NCI-H146 (cell line): ENCODE measurements around the gene RESP18.
"Not testable (repeated sequence)": the region's sequence is repeated elsewhere in the genome, so short reads cannot be mapped to it uniquely, and the experiment has no call there.

Experiments used
- DNase-seq: peaks from one replicate; lab custom pipeline; 2025; lab: John Stamatoyannopoulos, UW

The RESP18 gene

GRCh38 chr2:219291910-219292490 is 40.5 kb downstream of the RESP18 start:
- no peak for DNase-seq

- DNase-seq = no peak
Measured at GRCh38 chr2:219291394-219291793, 41.1 kb downstream of the RESP18 start.

GRCh38 chr2:219290381-219291171 is 42.0 kb downstream of the RESP18 start:
- no peak for DNase-seq

- DNase-seq = no peak
Measured at GRCh38 chr2:219289537-219290361, 42.8 kb downstream of the RESP18 start.

- DNase-seq = no peak
Measured at GRCh38 chr2:219289195-219289536, 43.4 kb downstream of the RESP18 start.

GRCh38 chr2:219287580-219288265 is 44.8 kb downstream of the RESP18 start:
- DNase-seq = no peak

- DNase-seq = not testable (repeated sequence)
Measured at GRCh38 chr2:219287116-219287440, 45.5 kb downstream of the RESP18 start.

- no peak for DNase-seq
Measured at GRCh38 chr2:219286436-219287115, 46.0 kb downstream of the RESP18 start.

GRCh38 chr2:219285894-219286425 is 46.6 kb downstream of the RESP18 start:
- no peak for DNase-seq

GRCh38 chr2:219285373-219285735 is 47.2 kb downstream of the RESP18 start:
- DNase-seq = no peak

GRCh38 chr2:219284501-219285372 is 47.8 kb downstream of the RESP18 start:
- DNase-seq = no peak

- no peak for DNase-seq
Measured at GRCh38 chr2:219282943-219283581, 49.5 kb downstream of the RESP18 start.

- no peak for DNase-seq
Measured at GRCh38 chr2:219282375-219282774, 50.2 kb downstream of the RESP18 start.

GRCh38 chr2:219281588-219281987 is 51.0 kb downstream of the RESP18 start:
- DNase-seq = no peak

GRCh38 chr2:219280651-219281050 is 51.9 kb downstream of the RESP18 start:
- DNase-seq = no peak

- DNase-seq = no peak
Measured at GRCh38 chr2:219279916-219280516, 52.5 kb downstream of the RESP18 start.

GRCh38 chr2:219279151-219279915 is 53.2 kb downstream of the RESP18 start, which contains the start of gene DNAJB2:
Gene DNAJB2 (plus strand): TSS chr2:219279366. CDS start chr2:219279834, 468 bp downstream.
- DNase-seq = peak; percentile 94

GRCh38 chr2:219278655-219279150 is 53.8 kb downstream of the RESP18 start:
- DNase-seq = no peak
